Chondrocyte (in vitro differentiated cells): Measurements from ENCODE around the gene NOD1. TPM values are rescaled to one million over a fixed set of nuclear protein-coding genes. Genes with fewer than 3 reads are reported as not detected.

Experiments used
- DNase-seq: peaks from one replicate; pipeline ENCODE4 v3.0.0; 2021; ENCODE audit warnings: mixed read lengths, low spot score
- H3K27ac Mint-ChIP-seq: one replicate; pipeline ENCODE4 v1.8.0; 2021; ENCODE audit warnings: mild to moderate bottlenecking, moderate library complexity, mixed read lengths; ENCODE audit not compliant: unreplicated experiment
- H3K27me3 Mint-ChIP-seq: 2 replicates; pipeline ENCODE4 v1.8.0; 2021; ENCODE audit warnings: low read depth, mixed read lengths
- H3K36me3 Mint-ChIP-seq: 2 replicates; pipeline ENCODE4 v1.8.0; 2021; ENCODE audit warnings: low read depth, mixed read lengths
- H3K4me1 Mint-ChIP-seq: 2 replicates; pipeline ENCODE4 v1.8.0; 2021; ENCODE audit warnings: low read depth, mild to moderate bottlenecking, mixed read lengths
- H3K4me3 Mint-ChIP-seq: one replicate; pipeline ENCODE4 v1.8.0; 2021; ENCODE audit warnings: mild to moderate bottlenecking, moderate library complexity, mixed read lengths; ENCODE audit not compliant: unreplicated experiment
- H3K9me3 Mint-ChIP-seq: 2 replicates; pipeline ENCODE4 v1.8.0; 2021; ENCODE audit warnings: low read depth, mixed read lengths
- total RNA-seq: library from RNA; stranded (reverse); gene quantifications from 3 replicates; pipeline ENCODE4 v1.2.1, GENCODE V29; 2021
- TF ChIP-seq, protein P1 (sequence below): fragments of 200-600 bp; sonication (generic); IDR thresholded peaks from 2 replicates; pipeline ENCODE4 v1.5.0; 2021; ENCODE audit warnings: antibody characterized with exemption, mild to moderate bottlenecking, moderate library complexity

NOD1 gene
- total RNA-seq, 1 donor from 2014 or later = 6.6 TPM

DNA sequence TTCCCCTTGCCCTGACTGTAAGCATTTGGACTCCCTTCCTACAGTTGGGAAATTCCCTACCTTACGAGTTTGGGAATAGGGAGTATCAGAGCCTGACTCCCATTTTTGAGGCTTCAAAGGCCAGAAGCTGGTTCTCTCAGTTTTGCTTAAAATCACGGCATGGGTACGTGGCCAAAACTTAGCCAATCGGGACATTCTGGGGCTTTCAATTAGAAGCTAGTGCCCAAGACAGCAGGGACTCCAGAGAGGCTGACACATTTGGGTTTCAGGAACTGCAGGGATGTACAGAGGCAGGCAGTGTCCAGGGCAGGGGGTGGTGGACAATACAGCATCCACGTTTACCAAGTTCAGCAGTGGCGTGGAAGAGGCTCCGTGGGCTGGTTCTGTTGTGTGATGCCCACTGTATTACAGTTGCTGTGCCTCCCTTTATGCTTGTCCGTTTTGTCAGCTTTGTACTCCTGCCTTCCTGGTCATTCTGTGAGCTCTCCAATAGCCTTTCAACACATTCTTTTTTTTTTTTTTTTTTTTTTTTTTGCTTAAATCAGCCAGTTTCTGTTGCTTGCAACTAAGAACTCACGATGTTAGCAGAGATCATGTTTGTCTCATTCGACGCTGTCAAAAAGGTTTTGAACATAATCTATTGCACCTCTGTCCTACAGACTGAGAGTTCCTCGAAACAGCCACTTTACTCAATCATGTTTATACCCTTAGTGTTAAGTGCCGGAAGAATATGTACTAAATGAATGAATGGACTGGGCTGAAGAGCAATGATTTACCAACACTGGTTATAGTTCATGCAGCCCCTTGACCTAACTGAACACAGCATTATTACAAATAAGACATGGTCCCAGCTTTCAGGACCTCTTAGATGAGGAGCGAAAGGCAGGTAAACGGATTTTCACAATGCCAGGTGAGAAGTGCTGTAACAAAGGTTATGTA lies 25.0 kb upstream of the NOD1 start:
- Mint-ChIP-seq H3K9me3 (no peaks in the 10 kb centered on the region), H3K4me3 (peak overlapping the region; percentile 79), H3K27ac (no peak overlapping the region), H3K27me3 (no peaks in the 10 kb centered on the region), H3K4me1 (peaks cover 29% of the 10 kb centered on the region), H3K36me3 (peaks cover 2% of the 10 kb centered on the region)
- DNase-seq = no peak
- TF ChIP-seq, protein P1, sequence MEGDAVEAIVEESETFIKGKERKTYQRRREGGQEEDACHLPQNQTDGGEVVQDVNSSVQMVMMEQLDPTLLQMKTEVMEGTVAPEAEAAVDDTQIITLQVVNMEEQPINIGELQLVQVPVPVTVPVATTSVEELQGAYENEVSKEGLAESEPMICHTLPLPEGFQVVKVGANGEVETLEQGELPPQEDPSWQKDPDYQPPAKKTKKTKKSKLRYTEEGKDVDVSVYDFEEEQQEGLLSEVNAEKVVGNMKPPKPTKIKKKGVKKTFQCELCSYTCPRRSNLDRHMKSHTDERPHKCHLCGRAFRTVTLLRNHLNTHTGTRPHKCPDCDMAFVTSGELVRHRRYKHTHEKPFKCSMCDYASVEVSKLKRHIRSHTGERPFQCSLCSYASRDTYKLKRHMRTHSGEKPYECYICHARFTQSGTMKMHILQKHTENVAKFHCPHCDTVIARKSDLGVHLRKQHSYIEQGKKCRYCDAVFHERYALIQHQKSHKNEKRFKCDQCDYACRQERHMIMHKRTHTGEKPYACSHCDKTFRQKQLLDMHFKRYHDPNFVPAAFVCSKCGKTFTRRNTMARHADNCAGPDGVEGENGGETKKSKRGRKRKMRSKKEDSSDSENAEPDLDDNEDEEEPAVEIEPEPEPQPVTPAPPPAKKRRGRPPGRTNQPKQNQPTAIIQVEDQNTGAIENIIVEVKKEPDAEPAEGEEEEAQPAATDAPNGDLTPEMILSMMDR = no peak

DNA sequence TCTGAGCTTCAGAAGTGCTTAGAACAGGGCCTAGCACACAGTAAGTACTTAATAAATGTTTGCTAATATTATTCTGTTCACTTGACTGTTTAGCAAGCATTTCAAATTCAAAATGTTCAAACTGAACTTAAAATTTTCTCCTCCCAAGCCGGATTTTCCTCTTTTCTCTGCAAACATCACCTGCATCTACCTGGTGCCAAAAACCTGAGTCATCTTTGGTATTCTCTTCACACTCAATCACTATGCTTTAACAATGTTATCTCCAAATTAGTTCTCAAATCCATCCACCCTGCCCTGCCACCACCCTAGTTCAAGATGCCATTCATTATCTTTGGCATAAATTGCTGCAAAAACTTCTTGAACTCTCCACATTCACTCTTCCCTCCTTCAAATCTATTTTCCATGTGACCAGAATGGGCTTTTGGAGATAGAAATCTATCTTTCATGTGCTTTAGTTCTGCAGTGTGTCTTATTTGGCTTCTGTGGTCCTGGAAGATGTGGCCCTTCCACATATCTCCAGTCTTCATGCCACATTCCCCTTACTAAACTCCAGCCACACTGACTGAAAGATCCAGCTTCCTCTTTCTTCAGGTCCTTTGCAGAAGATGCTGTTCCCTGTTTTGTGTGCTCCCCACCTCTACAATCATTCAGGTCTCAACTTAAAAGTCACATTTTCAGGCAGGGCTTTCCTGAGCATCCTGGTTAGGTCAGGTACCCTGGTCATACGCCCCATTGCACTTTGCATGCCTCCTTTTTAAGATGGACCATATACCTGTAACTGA lies 24.1 kb upstream of the NOD1 start:
- no peaks in the 10 kb centered on the region for H3K9me3 Mint-ChIP-seq
- no peak overlapping the region for H3K4me3 Mint-ChIP-seq
- TF ChIP-seq, protein P1 = no peak
- H3K36me3 Mint-ChIP-seq = peaks cover 2% of the 10 kb centered on the region
- DNase-seq = no peak
- no peak overlapping the region for H3K27ac Mint-ChIP-seq
- peaks cover 29% of the 10 kb centered on the region for H3K4me1 Mint-ChIP-seq
- no peaks in the 10 kb centered on the region for H3K27me3 Mint-ChIP-seq

DNA sequence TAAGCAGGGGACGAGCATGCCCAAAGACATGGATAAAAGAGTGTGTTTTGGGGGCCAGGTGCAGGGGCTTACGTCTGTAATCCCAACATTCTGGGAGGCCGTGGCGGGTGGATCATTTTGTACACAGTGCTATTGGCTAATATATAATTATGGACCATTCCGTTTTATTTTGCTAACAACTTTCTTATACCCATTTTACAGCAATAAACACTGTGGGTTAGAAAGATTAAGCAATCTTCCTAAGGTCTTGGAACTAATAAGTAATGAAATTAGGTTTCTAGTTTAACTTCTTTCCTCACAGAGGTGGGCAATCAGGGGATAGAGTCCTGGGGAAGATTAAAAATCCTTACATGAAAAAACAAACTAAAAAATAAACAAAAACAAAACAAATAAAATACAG lies 22.7 kb upstream of the NOD1 start:
- Mint-ChIP-seq H3K27me3 (no peaks in the 10 kb centered on the region), H3K27ac (no peak overlapping the region), H3K36me3 (peaks cover 9% of the 10 kb centered on the region), H3K4me3 (no peak overlapping the region), H3K9me3 (no peaks in the 10 kb centered on the region), H3K4me1 (peaks cover 29% of the 10 kb centered on the region)
- DNase-seq = no peak
- TF ChIP-seq, protein P1 = no peak

DNA sequence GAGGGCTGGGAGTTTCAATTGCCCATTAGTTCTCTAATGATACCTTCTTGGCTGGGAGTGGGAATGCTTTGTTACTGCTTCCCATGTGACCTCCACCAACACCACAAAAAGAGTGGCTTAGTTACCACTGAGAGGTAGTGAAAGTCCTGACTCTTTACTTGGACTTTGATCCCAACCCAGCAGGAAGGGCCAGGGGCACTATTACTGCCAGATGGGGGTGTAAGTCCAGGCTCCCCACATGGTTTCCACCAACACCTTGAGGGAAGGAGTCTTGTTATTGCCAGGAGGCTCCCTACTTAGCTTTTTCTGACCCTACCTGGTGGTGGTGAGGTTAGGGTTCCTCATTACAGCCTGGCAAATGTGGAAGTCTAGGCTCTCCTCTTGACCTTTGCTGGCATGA lies 14.6 kb upstream of the NOD1 start:
- Mint-ChIP-seq H3K36me3 (peaks cover 15% of the 10 kb centered on the region), H3K4me1 (no peaks in the 10 kb centered on the region), H3K9me3 (peaks cover 29% of the 10 kb centered on the region), H3K4me3 (no peak overlapping the region), H3K27me3 (no peaks in the 10 kb centered on the region), H3K27ac (no peak overlapping the region)
- TF ChIP-seq, protein P1 = no peak
- DNase-seq = no peak

DNA sequence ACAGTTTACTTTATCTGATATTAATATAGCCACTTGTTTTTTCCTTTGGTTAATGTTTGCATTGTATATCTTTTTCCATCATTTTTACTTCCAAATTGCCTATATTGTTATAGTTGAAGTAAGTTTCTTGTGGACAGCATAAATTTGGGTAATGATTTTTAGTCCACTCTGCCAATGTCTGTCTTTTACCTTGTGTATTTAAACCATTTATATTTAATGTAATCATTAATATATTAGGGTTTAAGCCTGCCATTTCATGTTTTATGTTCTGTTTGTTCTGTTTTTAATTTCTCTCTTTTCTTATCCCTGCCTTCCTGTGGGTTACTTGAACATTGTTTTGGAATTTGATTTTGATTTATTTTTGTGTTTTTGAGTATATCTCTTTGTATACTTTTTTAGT lies 12.8 kb upstream of the NOD1 start:
- H3K27ac Mint-ChIP-seq = no peak overlapping the region
- peaks cover 9% of the 10 kb centered on the region for H3K36me3 Mint-ChIP-seq
- no peaks in the 10 kb centered on the region for H3K27me3 Mint-ChIP-seq
- TF ChIP-seq, protein P1 = no peak
- peaks cover 29% of the 10 kb centered on the region for H3K9me3 Mint-ChIP-seq
- no peak for DNase-seq
- no peaks in the 10 kb centered on the region for H3K4me1 Mint-ChIP-seq
- H3K4me3 Mint-ChIP-seq = no peak overlapping the region
